Keratinocyte (primary cell): ENCODE results near the gene LVRN. TPM values are rescaled to one million over a fixed set of nuclear protein-coding genes. Genes with fewer than 3 reads are reported as not detected.

Experiments used
- DNase-seq: peaks from one replicate; pipeline ENCODE4 v3.0.0-alpha.2; 2011; ENCODE audit warnings: low read depth, missing footprints, low spot score
- FAIRE-seq: peaks from 2 replicates; lab custom pipeline; 2011; peaks lifted over from hg19 to GRCh38; lab: Jason Lieb, UNC
- H2AFZ ChIP-seq: 2 replicates; pipeline ENCODE4 v1.6.0; 2012; ENCODE audit warnings: low read length, control low read depth, inconsistent platforms; ENCODE audit not compliant: control insufficient read depth
- H3K27ac ChIP-seq: 2 replicates; pipeline ENCODE4 v1.5.1; 2011; ENCODE audit warnings: low read length; ENCODE audit not compliant: control insufficient read depth, insufficient read depth
- H3K27me3 ChIP-seq: 3 replicates; pipeline ENCODE4 v1.6.0; 2011; ENCODE audit warnings: low read length; ENCODE audit not compliant: control insufficient read depth, insufficient read depth; ENCODE audit errors: extremely low read depth
- H3K36me3 ChIP-seq, 2 experiments: 2 replicates in 1 of 2; 3 replicates in 1 of 2; pipeline ENCODE4 v1.5.1; 2011; ENCODE audit warnings: low read length in 2 of 2, mild to moderate bottlenecking in 1 of 2; ENCODE audit not compliant: control insufficient read depth in 2 of 2, insufficient read depth in 2 of 2; ENCODE audit errors: extremely low read depth in 1 of 2
- H3K4me1 ChIP-seq: 3 replicates; pipeline ENCODE4 v1.5.1; 2011; ENCODE audit warnings: low read length; ENCODE audit not compliant: control insufficient read depth, insufficient read depth; ENCODE audit errors: extremely low read depth
- H3K4me2 ChIP-seq: 3 replicates; pipeline ENCODE4 v1.6.0; 2011; ENCODE audit warnings: low read depth, low read length; ENCODE audit not compliant: control insufficient read depth, insufficient read depth; ENCODE audit errors: extremely low read depth
- H3K4me3 ChIP-seq, 3 experiments: fragments of 200-600 bp in 1 of 3; sonication (generic) in 1 of 3; 2 replicates in 2 of 3; 3 replicates in 1 of 3; pipeline ENCODE4 v1.5.1; 2011 to 2016; ENCODE audit warnings: low read length in 3 of 3, mild to moderate bottlenecking in 3 of 3, control low read depth in 2 of 3, inconsistent platforms in 1 of 3, low read depth in 1 of 3, mixed read lengths in 1 of 3, mixed run types in 1 of 3, moderate library complexity in 1 of 3; ENCODE audit not compliant: control insufficient read depth in 2 of 3, insufficient read depth in 2 of 3; ENCODE audit errors: extremely low read depth in 1 of 3
- H3K79me2 ChIP-seq: 2 replicates; pipeline ENCODE4 v1.6.0; 2012; ENCODE audit warnings: low read length; ENCODE audit not compliant: control insufficient read depth, insufficient read depth
- H3K9ac ChIP-seq: 3 replicates; pipeline ENCODE4 v1.6.0; 2011; ENCODE audit warnings: low read length; ENCODE audit not compliant: control insufficient read depth, insufficient read depth; ENCODE audit errors: extremely low read depth
- H3K9me1 ChIP-seq: 3 replicates; pipeline ENCODE4 v1.6.0; 2011; ENCODE audit warnings: low read length; ENCODE audit not compliant: control insufficient read depth, insufficient read depth; ENCODE audit errors: extremely low read depth
- H3K9me3 ChIP-seq: 2 replicates; pipeline ENCODE4 v1.5.1; 2012; ENCODE audit warnings: low read depth, low read length; ENCODE audit not compliant: control insufficient read depth
- H4K20me1 ChIP-seq: 3 replicates; pipeline ENCODE4 v1.6.0; 2011; ENCODE audit warnings: low read length; ENCODE audit not compliant: control insufficient read depth, insufficient read depth; ENCODE audit errors: extremely low read depth
- EZH2 ChIP-seq: IDR thresholded peaks from one replicate; pipeline ENCODE4 v1.6.1; 2012; ENCODE audit warnings: inconsistent platforms, mild to moderate bottlenecking, low read length, moderate library complexity
- dilution Hi-C: fragments of 300-500 bp; cut with MboI; formaldehyde crosslinking; loops from one replicate; pipeline ENCODE4 v1.7.0; 2020; ENCODE audit warnings: low sequenced_read_pairs; ENCODE audit not compliant: extremely low pct_ligation_motif_present
- polyA plus RNA-seq, 5 experiments: library from polyadenylated mRNA; depleted of rRNA in 3 of 5; stranded (reverse) in 3 of 5; stranded (forward) in 1 of 5; unstranded in 1 of 5; fragments of >200 nt; gene quantifications; 1 replicate in 1 of 5; 2 replicates in 3 of 5; 3 replicates in 1 of 5; pipeline versions ENCODE4 v1.2.1 to v1.2.3, GENCODE V29; 2011 to 2012; ENCODE audit warnings: missing spikeins in 2 of 5, low read depth in 1 of 5, low replicate concordance in 1 of 5
- TF ChIP-seq, protein P1 (sequence below), 3 experiments: IDR thresholded peaks in 1 of 3; conservative IDR thresholded peaks in 1 of 3; optimal IDR thresholded peaks in 1 of 3; 2 replicates in 2 of 3; 3 replicates in 1 of 3; pipeline versions ENCODE3 to v1.5.1; 2011; ENCODE audit warnings: low read length in 3 of 3, mild to moderate bottlenecking in 3 of 3, moderate library complexity in 2 of 3, control low read depth in 1 of 3, inconsistent platforms in 1 of 3; ENCODE audit not compliant: insufficient read depth in 2 of 3; ENCODE audit errors: extremely low read depth in 1 of 3

LVRN gene
- polyA plus RNA-seq, 1 donor (not counting 4 experiments of a cell fraction or from before 2014, with no cell fraction given) = 0.08 TPM

DNA sequence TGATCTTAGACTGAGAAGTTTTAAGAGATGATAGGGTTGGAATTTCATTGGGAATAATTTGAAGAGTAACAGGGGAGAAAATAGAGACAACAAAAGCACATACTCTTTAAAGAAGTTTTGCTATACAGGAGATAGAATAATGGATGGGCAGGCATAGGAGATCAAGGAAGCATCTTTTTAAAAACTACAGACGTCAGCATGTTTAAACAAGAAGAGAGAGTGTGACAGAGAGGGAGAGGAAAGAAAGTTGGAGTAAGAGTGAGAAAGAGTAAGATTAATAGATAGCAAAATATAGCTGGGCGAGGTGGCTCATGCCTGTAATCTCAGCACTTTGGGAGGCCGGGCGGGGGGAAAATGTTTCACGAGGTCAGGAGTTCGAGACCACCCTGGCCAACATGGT lies 5.3 kb upstream of the LVRN start:
- H3K4me1 ChIP-seq = no peaks in the 10 kb centered on the region
- dilution Hi-C loops = no loop called here
- H3K9me3 ChIP-seq = no peaks in the 10 kb centered on the region
- H3K9me1 ChIP-seq = no peaks in the 10 kb centered on the region
- no peak for FAIRE-seq
- H3K79me2 ChIP-seq = no peaks in the 10 kb centered on the region
- peaks cover 26% of the 10 kb centered on the region for H3K27me3 ChIP-seq
- H3K36me3 ChIP-seq = no peaks in the 10 kb centered on the region
- H3K9ac ChIP-seq = no peak overlapping the region
- no peaks in the 10 kb centered on the region for H4K20me1 ChIP-seq
- H2AFZ ChIP-seq = no peak overlapping the region
- H3K27ac ChIP-seq = no peak overlapping the region
- TF ChIP-seq, protein P1, sequence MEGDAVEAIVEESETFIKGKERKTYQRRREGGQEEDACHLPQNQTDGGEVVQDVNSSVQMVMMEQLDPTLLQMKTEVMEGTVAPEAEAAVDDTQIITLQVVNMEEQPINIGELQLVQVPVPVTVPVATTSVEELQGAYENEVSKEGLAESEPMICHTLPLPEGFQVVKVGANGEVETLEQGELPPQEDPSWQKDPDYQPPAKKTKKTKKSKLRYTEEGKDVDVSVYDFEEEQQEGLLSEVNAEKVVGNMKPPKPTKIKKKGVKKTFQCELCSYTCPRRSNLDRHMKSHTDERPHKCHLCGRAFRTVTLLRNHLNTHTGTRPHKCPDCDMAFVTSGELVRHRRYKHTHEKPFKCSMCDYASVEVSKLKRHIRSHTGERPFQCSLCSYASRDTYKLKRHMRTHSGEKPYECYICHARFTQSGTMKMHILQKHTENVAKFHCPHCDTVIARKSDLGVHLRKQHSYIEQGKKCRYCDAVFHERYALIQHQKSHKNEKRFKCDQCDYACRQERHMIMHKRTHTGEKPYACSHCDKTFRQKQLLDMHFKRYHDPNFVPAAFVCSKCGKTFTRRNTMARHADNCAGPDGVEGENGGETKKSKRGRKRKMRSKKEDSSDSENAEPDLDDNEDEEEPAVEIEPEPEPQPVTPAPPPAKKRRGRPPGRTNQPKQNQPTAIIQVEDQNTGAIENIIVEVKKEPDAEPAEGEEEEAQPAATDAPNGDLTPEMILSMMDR (optimal IDR thresholded peaks at IDR 0.05 in 1 of 3, IDR thresholded peaks at IDR 0.05 in 1 of 3, conservative IDR thresholded peaks at IDR 0.05 in 1 of 3; ENCODE audit: extremely low read depth in 1 of 3, insufficient read depth in 2 of 3, low read length in 3 of 3) = no peak
- no peak for TF ChIP-seq EZH2
- H3K4me2 ChIP-seq = no peak overlapping the region
- DNase-seq = no peak
- no peak overlapping the region for H3K4me3 ChIP-seq

DNA sequence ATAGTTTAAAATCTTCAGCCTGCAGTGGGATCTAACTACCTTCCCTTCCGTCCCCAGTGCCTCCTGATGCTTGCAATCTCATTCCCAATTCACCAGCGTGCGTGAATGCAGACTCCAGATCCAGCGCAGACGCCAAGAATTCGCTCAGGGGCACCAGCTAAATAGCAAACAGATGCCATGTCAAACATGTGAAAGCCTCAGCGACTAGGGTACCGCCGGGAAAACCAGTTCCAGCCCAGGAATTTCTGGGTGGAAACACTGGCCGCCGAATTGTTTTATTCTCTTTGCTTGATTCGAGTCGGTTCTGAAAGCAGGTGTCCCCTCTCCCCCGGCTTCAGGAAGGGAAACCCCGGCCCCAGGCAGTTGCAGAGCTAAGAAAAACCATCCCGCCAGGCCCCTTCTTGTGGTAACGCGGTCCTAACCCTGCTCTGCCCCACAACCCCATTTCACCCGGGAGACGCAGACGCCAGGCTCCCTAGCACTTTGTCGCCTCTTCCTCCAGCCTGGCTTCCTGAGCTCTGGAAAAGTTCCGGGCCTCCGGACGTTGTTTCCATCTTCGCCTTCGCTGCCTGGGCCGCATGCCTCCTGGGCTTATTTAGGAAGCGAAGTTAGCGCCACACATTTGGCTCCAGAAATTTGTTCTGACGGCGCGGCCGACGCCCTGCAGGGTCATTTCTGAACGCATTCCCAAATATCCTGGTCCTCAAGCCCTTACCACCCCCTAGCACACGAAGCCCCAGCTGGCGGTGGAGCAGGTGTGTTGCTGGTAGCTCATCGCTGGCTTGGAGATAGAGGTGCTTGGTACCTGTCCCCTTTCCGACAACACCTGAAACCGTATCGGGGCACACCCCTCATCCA lies 665 bp upstream of the LVRN start:
- Histone ChIP-seq H3K9ac (no peak overlapping the region), H4K20me1 (no peaks in the 10 kb centered on the region), H3K4me2 (peak overlapping the region; percentile 52), H3K4me1 (no peaks in the 10 kb centered on the region), H3K27ac (no peak overlapping the region), H3K9me1 (no peaks in the 10 kb centered on the region), H3K79me2 (no peaks in the 10 kb centered on the region), H2AFZ (no peak overlapping the region), H3K4me3 (peak overlapping the region in 1 of 3 experiments; percentile 4), H3K27me3 (peaks cover 54% of the 10 kb centered on the region), H3K36me3 (no peaks in the 10 kb centered on the region), H3K9me3 (no peaks in the 10 kb centered on the region)
- no peak for DNase-seq
- no peak for FAIRE-seq
- TF ChIP-seq, protein P1 (optimal IDR thresholded peaks at IDR 0.05 in 1 of 3, IDR thresholded peaks at IDR 0.05 in 1 of 3, conservative IDR thresholded peaks at IDR 0.05 in 1 of 3; ENCODE audit: extremely low read depth in 1 of 3, insufficient read depth in 2 of 3, low read length in 3 of 3) = no peak
- peak; percentile 95 for TF ChIP-seq EZH2
- dilution Hi-C loops = no loop called here
